Measurements from ENCODE around the gene TEX11. TPM values are rescaled to one million over a fixed set of nuclear protein-coding genes. Genes with fewer than 3 reads are reported as not detected.
A peak's percentile ranks its signal among the peaks of the same experiment; 100 is the strongest.

TEX11 gene
- polyA plus RNA-seq, 1 donor (not counting 4 experiments of a cell fraction or from before 2014, with no cell fraction given): not detected

GRCh38 chrX:70509078-70509477, 399.4 kb downstream of the TEX11 start:
- H3K79me2 ChIP-seq (ENCODE audit: control insufficient read depth, insufficient read depth, low read length): no peaks in the 10 kb centered on the region
- H3K9me1 ChIP-seq (ENCODE audit: control insufficient read depth, extremely low read depth, insufficient read depth, low read length): no peaks in the 10 kb centered on the region
- no peak overlapping the region for H3K4me2 ChIP-seq (ENCODE audit: control insufficient read depth, extremely low read depth, insufficient read depth, low read depth, low read length)
- no peak overlapping the region for H3K9ac ChIP-seq (ENCODE audit: control insufficient read depth, extremely low read depth, insufficient read depth, low read length)
- H3K27ac ChIP-seq (ENCODE audit: control insufficient read depth, insufficient read depth, low read length): no peak overlapping the region
- dilution Hi-C loops (cut with MboI; ENCODE audit: extremely low pct_ligation_motif_present, low sequenced_read_pairs): no loop called here
- FAIRE-seq (no peak), DNase-seq (ENCODE audit: low read depth, low spot score) (no peak)
- no peak overlapping the region for H2AFZ ChIP-seq (ENCODE audit: control insufficient read depth, low read length)
- no peaks in the 10 kb centered on the region for H3K36me3 ChIP-seq (ENCODE audit: control insufficient read depth in 2 of 2, extremely low read depth in 1 of 2, insufficient read depth in 2 of 2, low read length in 2 of 2)
- TF ChIP-seq EZH2 (IDR thresholded peaks at IDR 0.05; ENCODE audit: low read length) (no peak), CTCF (optimal IDR thresholded peaks at IDR 0.05 in 1 of 3, IDR thresholded peaks at IDR 0.05 in 1 of 3, conservative IDR thresholded peaks at IDR 0.05 in 1 of 3; ENCODE audit: extremely low read depth in 1 of 3, insufficient read depth in 2 of 3, low read length in 3 of 3) (no peak)
- peaks cover 9% of the 10 kb centered on the region for H3K4me1 ChIP-seq (ENCODE audit: control insufficient read depth, extremely low read depth, insufficient read depth, low read length)
- H4K20me1 ChIP-seq (ENCODE audit: control insufficient read depth, extremely low read depth, insufficient read depth, low read length): no peaks in the 10 kb centered on the region
- H3K9me3 ChIP-seq (ENCODE audit: control insufficient read depth, low read depth, low read length): no peaks in the 10 kb centered on the region
- H3K4me3 ChIP-seq (ENCODE audit: control insufficient read depth in 2 of 3, extremely low read depth in 1 of 3, insufficient read depth in 2 of 3, low read depth in 1 of 3, low read length in 3 of 3): no peak overlapping the region
- no peaks in the 10 kb centered on the region for H3K27me3 ChIP-seq (ENCODE audit: control insufficient read depth, extremely low read depth, insufficient read depth, low read length)

GRCh38 chrX:70508296-70508911, 400.1 kb downstream of the TEX11 start:
- Histone ChIP-seq H3K4me2 (ENCODE audit: control insufficient read depth, extremely low read depth, insufficient read depth, low read depth, low read length) (peak overlapping the region; percentile 6), H3K27me3 (ENCODE audit: control insufficient read depth, extremely low read depth, insufficient read depth, low read length) (no peaks in the 10 kb centered on the region), H2AFZ (ENCODE audit: control insufficient read depth, low read length) (no peak overlapping the region), H3K27ac (ENCODE audit: control insufficient read depth, insufficient read depth, low read length) (no peak overlapping the region), H3K79me2 (ENCODE audit: control insufficient read depth, insufficient read depth, low read length) (no peaks in the 10 kb centered on the region), H4K20me1 (ENCODE audit: control insufficient read depth, extremely low read depth, insufficient read depth, low read length) (no peaks in the 10 kb centered on the region), H3K9ac (ENCODE audit: control insufficient read depth, extremely low read depth, insufficient read depth, low read length) (no peak overlapping the region), H3K4me1 (ENCODE audit: control insufficient read depth, extremely low read depth, insufficient read depth, low read length) (peaks cover 9% of the 10 kb centered on the region), H3K9me1 (ENCODE audit: control insufficient read depth, extremely low read depth, insufficient read depth, low read length) (no peaks in the 10 kb centered on the region), H3K4me3 (ENCODE audit: control insufficient read depth in 2 of 3, extremely low read depth in 1 of 3, insufficient read depth in 2 of 3, low read depth in 1 of 3, low read length in 3 of 3) (no peak overlapping the region), H3K36me3 (ENCODE audit: control insufficient read depth in 2 of 2, extremely low read depth in 1 of 2, insufficient read depth in 2 of 2, low read length in 2 of 2) (no peaks in the 10 kb centered on the region), H3K9me3 (ENCODE audit: control insufficient read depth, low read depth, low read length) (no peaks in the 10 kb centered on the region)
- dilution Hi-C loops (cut with MboI; ENCODE audit: extremely low pct_ligation_motif_present, low sequenced_read_pairs): no loop called here
- TF ChIP-seq CTCF (optimal IDR thresholded peaks at IDR 0.05 in 1 of 3, IDR thresholded peaks at IDR 0.05 in 1 of 3, conservative IDR thresholded peaks at IDR 0.05 in 1 of 3; ENCODE audit: extremely low read depth in 1 of 3, insufficient read depth in 2 of 3, low read length in 3 of 3) (no peak), EZH2 (IDR thresholded peaks at IDR 0.05; ENCODE audit: low read length) (no peak)
- FAIRE-seq: no peak
- no peak for DNase-seq (ENCODE audit: low read depth, low spot score)
